Measurements from ENCODE around the gene ANAPC5. TPM values are rescaled to one million over a fixed set of nuclear protein-coding genes. Genes with fewer than 3 reads are reported as not detected.

ANAPC5 gene
- total RNA-seq, 4 donors from 2014 or later: 54.4 to 116 (median 88.8) TPM

DNA sequence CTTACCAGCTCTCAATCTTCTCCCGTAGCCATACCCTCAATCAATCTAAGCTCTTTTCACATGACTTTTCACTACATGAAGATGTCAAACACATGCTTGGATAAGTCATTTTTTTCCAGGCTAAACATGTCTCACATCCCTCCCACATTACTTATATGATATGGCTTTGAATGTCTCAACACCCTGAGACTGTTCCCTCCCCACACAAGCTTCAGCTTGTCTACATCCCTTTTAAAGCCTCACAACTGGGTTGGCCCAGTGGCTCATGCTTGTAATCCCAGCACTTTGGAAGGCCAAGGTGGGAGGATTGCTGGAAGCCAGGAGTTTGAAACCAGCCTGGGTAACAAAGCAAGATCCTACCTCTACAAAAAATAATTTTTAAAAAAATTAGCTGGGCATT lies 18.5 kb downstream of the ANAPC5 start:
- peaks cover 18 to 97% (median 23%) of the 10 kb centered on the region in 3 donors for H3K36me3 ChIP-seq
- DNase-seq: no peak
- intact Hi-C loops (cut with DNase I): no loop called here
- H3K9me3 ChIP-seq: no peaks in the 10 kb centered on the region
- H3K27me3 ChIP-seq: no peaks in the 10 kb centered on the region
- TF ChIP-seq, protein P1, sequence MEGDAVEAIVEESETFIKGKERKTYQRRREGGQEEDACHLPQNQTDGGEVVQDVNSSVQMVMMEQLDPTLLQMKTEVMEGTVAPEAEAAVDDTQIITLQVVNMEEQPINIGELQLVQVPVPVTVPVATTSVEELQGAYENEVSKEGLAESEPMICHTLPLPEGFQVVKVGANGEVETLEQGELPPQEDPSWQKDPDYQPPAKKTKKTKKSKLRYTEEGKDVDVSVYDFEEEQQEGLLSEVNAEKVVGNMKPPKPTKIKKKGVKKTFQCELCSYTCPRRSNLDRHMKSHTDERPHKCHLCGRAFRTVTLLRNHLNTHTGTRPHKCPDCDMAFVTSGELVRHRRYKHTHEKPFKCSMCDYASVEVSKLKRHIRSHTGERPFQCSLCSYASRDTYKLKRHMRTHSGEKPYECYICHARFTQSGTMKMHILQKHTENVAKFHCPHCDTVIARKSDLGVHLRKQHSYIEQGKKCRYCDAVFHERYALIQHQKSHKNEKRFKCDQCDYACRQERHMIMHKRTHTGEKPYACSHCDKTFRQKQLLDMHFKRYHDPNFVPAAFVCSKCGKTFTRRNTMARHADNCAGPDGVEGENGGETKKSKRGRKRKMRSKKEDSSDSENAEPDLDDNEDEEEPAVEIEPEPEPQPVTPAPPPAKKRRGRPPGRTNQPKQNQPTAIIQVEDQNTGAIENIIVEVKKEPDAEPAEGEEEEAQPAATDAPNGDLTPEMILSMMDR (IDR thresholded peaks at IDR 0.05): no peak
- no peak for TF ChIP-seq POLR2A (IDR thresholded peaks at IDR 0.05)
- no peak overlapping the region for H3K27ac ChIP-seq
- no peak overlapping the region for H3K4me3 ChIP-seq
- peaks cover 0 to 8% (median 0%) of the 10 kb centered on the region in 3 donors for H3K4me1 ChIP-seq
- WGBS, 2 donors: 55 to 67% methylated on average over 1 of the region's 1 CpG

DNA sequence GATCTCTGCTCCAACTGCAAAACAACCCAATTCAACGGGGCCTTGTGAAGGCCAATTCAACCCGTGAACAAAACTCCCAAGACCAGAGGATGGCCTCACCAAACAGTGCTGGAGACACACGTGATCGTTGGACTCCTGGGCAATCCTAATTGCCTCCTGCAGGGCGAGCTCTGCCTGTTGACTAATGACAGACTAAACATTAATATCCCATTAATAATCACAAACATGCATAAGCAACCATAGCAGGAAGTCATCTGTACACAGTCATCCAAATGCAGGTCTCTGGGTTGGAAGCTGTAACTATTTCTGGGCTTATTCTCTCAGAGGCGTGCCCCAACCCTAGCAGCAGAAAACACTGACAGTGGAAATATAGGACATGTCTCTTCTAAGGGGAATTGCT lies 21.0 kb downstream of the ANAPC5 start:
- no peaks in the 10 kb centered on the region for H3K27me3 ChIP-seq
- intact Hi-C loops (cut with DNase I): no loop called here
- H3K27ac ChIP-seq: no peak overlapping the region
- peaks cover 0 to 18% (median 0%) of the 10 kb centered on the region in 3 donors for H3K4me1 ChIP-seq
- H3K36me3 ChIP-seq: peaks cover 21 to 98% (median 33%) of the 10 kb centered on the region in 3 donors
- no peak overlapping the region for H3K4me3 ChIP-seq
- TF ChIP-seq, protein P1 (IDR thresholded peaks at IDR 0.05): no peak
- TF ChIP-seq POLR2A (IDR thresholded peaks at IDR 0.05): no peak
- no peak for DNase-seq
- H3K9me3 ChIP-seq: no peaks in the 10 kb centered on the region
- WGBS, 2 donors: 62 to 83% methylated on average over 6 of the region's 6 CpGs

DNA sequence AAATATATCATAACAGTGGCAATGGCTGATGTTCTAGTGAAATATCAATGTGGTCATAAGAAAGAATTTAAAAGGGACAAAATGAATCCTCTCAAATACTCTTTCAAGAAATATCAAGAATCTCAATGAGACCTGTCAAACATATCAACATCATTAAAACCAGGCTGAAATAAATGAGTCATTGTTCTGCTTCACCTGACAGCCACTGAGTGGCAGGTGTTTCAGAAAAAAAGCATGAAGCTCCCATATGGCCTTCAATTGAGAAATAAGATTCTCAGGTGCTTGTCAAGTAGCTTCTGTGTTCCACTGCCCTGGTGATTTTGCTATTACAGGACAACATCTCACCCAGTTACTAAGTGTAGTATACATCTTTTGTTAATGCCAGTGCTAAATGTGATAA lies 21.5 kb downstream of the ANAPC5 start:
- Histone ChIP-seq H3K4me3 (no peak overlapping the region), H3K9me3 (no peaks in the 10 kb centered on the region), H3K36me3 (peaks cover 21 to 98% (median 32%) of the 10 kb centered on the region in 3 donors), H3K4me1 (peaks cover 0 to 18% (median 0%) of the 10 kb centered on the region in 3 donors), H3K27me3 (no peaks in the 10 kb centered on the region), H3K27ac (no peak overlapping the region)
- no peak for DNase-seq
- TF ChIP-seq, protein P1 (IDR thresholded peaks at IDR 0.05): no peak
- TF ChIP-seq POLR2A (IDR thresholded peaks at IDR 0.05): no peak
- intact Hi-C loops (cut with DNase I): no loop called here

DNA sequence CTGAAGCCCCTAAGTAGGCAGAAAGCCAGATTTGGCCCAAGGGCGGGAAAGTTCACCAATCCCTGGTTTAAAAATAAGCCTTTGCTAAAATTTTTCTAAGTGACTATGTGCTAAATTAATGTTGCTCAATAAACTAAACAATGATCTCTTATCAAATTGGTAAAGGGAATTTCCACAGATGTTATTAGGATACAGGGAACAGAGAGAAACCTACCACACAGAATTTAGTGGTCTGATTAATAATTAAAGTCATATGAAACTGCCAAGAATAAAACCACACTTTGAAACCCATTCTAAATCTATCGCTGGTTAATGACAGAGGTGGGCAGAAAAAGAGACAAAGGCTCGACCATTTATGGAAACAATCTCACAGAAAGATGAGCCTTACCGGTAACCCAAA lies 22.0 kb downstream of the ANAPC5 start:
- Histone ChIP-seq H3K27ac (no peak overlapping the region), H3K27me3 (no peaks in the 10 kb centered on the region), H3K9me3 (no peaks in the 10 kb centered on the region), H3K4me1 (peaks cover 0 to 18% (median 0%) of the 10 kb centered on the region in 3 donors), H3K4me3 (no peak overlapping the region), H3K36me3 (peaks cover 21 to 98% (median 27%) of the 10 kb centered on the region in 3 donors)
- no peak for DNase-seq
- 90 to 93% methylated on average over 4 of the region's 4 CpGs for WGBS, 2 donors
- intact Hi-C loops (cut with DNase I): no loop called here
- TF ChIP-seq POLR2A (IDR thresholded peaks at IDR 0.05): no peak
- TF ChIP-seq, protein P1 (IDR thresholded peaks at IDR 0.05): no peak

DNA sequence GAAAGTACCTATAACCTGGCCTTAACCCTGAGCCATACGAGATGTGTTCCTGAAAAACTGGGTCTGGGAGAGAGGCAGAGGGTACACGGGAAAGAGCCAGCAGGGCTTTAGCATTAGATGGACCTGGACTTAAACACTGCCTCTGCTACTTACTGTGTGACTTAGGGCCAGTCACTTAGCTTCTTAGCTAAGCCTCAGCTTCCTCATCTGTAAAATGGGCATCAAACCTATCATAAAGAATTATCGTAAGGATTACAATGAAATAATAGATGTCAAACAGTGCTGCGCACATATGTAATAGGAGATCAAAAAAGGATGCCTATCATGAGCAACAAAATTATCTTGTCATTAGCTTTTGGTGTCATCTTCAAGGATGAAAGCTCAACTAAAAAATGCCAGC lies 23.6 kb downstream of the ANAPC5 start:
- Histone ChIP-seq H3K4me3 (no peak overlapping the region), H3K4me1 (peaks cover 0 to 10% (median 0%) of the 10 kb centered on the region in 3 donors), H3K36me3 (peaks cover 20 to 100% (median 32%) of the 10 kb centered on the region in 3 donors), H3K27ac (no peak overlapping the region), H3K9me3 (no peaks in the 10 kb centered on the region), H3K27me3 (no peaks in the 10 kb centered on the region)
- intact Hi-C loops (cut with DNase I): no loop called here
- no peak for DNase-seq
- 91 to 92% methylated on average over 4 of the region's 4 CpGs for WGBS, 2 donors
- TF ChIP-seq, protein P1 (IDR thresholded peaks at IDR 0.05): no peak
- TF ChIP-seq POLR2A (IDR thresholded peaks at IDR 0.05): no peak

Data from esophagus squamous epithelium (tissue), 5 donors.